GM13976 (cell line): ENCODE data around the gene PPP1R14C.

Experiments used
- DNase-seq: peaks from one replicate; pipeline ENCODE4 v3.0.0; 2012; ENCODE audit warnings: low spot score
- CTCF ChIP-seq: IDR thresholded peaks from 2 replicates; pipeline ENCODE4 v1.5.1; 2012; ENCODE audit warnings: borderline replicate concordance, mild to moderate bottlenecking; ENCODE audit not compliant: insufficient read depth; ENCODE audit errors: extremely low read depth, missing control alignments, control extremely low read depth
- in situ Hi-C: fragments of 300-500 bp; cut with MboI; formaldehyde crosslinking; loops from one replicate; pipeline ENCODE4 v1.12.0; 2022; ENCODE audit warnings: low sequenced_read_pairs, mixed read lengths, inconsistent platforms; ENCODE audit not compliant: unreplicated experiment

The PPP1R14C gene

GRCh38 chr6:150224820-150225219, 82.0 kb downstream of the PPP1R14C start:
- no peak for TF ChIP-seq CTCF
- no peak for DNase-seq
- in situ Hi-C loops: no loop called here

GRCh38 chr6:150227281-150227680, 84.4 kb downstream of the PPP1R14C start:
- DNase-seq: no peak
- in situ Hi-C loops: no loop called here
- no peak for TF ChIP-seq CTCF

GRCh38 chr6:150228072-150228733, 85.4 kb downstream of the PPP1R14C start:
- no peak for DNase-seq
- no peak for TF ChIP-seq CTCF
- in situ Hi-C loops: no loop called here

- TF ChIP-seq CTCF: no peak
- no peak for DNase-seq
- in situ Hi-C loops: no loop called here
These were observed 86.8 kb downstream of the PPP1R14C start for GRCh38 chr6:150229436-150230163.

- no peak for TF ChIP-seq CTCF
- DNase-seq: no peak
- in situ Hi-C loops: no loop called here
These were observed 87.3 kb downstream of the PPP1R14C start for GRCh38 chr6:150230164-150230561.

GRCh38 chr6:150230832-150231524, 88.1 kb downstream of the PPP1R14C start:
- no peak for TF ChIP-seq CTCF
- no peak for DNase-seq

More at GRCh38 chr6:150230832-150231524, 88.1 kb downstream of the PPP1R14C start:
- in situ Hi-C loops: no loop called here
